HepG2 (cell line): ENCODE results near the gene TCF12. TPM values are rescaled to one million over a fixed set of nuclear protein-coding genes. Genes with fewer than 3 reads are reported as not detected.

ENCODE experiments used
- ATAC-seq: fragments of 200-7000 bp; cut with Tn5 transposase; 3 replicates; pipeline ENCODE4 v1.9.1; 2020; ENCODE audit warnings: mild to moderate bottlenecking, moderate library complexity
- BruUV-seq: library from RNA; stranded (reverse); fragments of 400-500 nt; replicated peaks from 2 replicates; lab custom pipeline; 2021; lab: Mats Ljungman, UMichigan
- CTCF ChIA-PET: fragments of 300-600 bp; formaldehyde crosslinking; extraction: SDS; loops from one replicate; lab custom pipeline; 2021; ENCODE audit warnings: low total read pairs, inconsistent platforms, low intra/inter-chr PET ratio; lab: Yijun Ruan, JAX
- POLR2A ChIA-PET: fragments of 350-600 bp; sonication (Branson Sonifier 250); formaldehyde crosslinking; loops from one replicate; lab custom pipeline; 2020; ENCODE audit warnings: antibody characterized with exemption, inconsistent platforms; lab: Yijun Ruan, JAX
- DNase-seq: peaks from one replicate; pipeline ENCODE4 v3.0.0-alpha.2; 2015; ENCODE audit warnings: low spot score
- FAIRE-seq: peaks from 3 replicates; lab custom pipeline; 2011; peaks lifted over from hg19 to GRCh38; lab: Jason Lieb, UNC
- H2AFZ ChIP-seq: one replicate; pipeline ENCODE4 v1.6.1; 2011; ENCODE audit warnings: low read length, inconsistent platforms
- H3K27ac ChIP-seq: fragments of 300-600 bp; 3 replicates; pipeline ENCODE4 v1.8.0; 2011; ENCODE audit warnings: mixed run types, mild to moderate bottlenecking, mixed read lengths, low read length, inconsistent platforms; ENCODE audit not compliant: insufficient read depth; ENCODE audit errors: extremely low read length
- H3K27me3 ChIP-seq, 2 experiments: fragments of 200-600 bp in 1 of 2; 2 replicates in 1 of 2; 3 replicates in 1 of 2; pipeline versions ENCODE4 v1.6.0 to v1.8.0; 2011; ENCODE audit warnings: low read length in 2 of 2, mild to moderate bottlenecking in 2 of 2, moderate library complexity in 2 of 2, inconsistent platforms in 1 of 2; ENCODE audit not compliant: insufficient read depth in 2 of 2, control insufficient read depth in 1 of 2
- H3K36me3 ChIP-seq, 2 experiments: fragments of 200-600 bp in 1 of 2; replicated peaks in 1 of 2; 2 replicates in 1 of 2; 3 replicates in 1 of 2; pipeline versions ENCODE4 v1.5.1 to v1.8.0; 2011; ENCODE audit warnings: low read length in 2 of 2, inconsistent platforms in 1 of 2; ENCODE audit not compliant: insufficient read depth in 2 of 2, control insufficient read depth in 1 of 2
- H3K4me1 ChIP-seq: 2 replicates; pipeline ENCODE4 v1.5.1; 2012; ENCODE audit warnings: low read length, inconsistent platforms; ENCODE audit not compliant: insufficient read depth
- H3K4me2 ChIP-seq: 2 replicates; pipeline ENCODE4 v1.6.0; 2011; ENCODE audit warnings: low read depth, low read length, inconsistent platforms
- H3K4me3 ChIP-seq, 3 experiments: fragments of 200-600 bp in 1 of 3; sonication (generic), shearing (Covaris generic) in 1 of 3; replicated peaks in 1 of 3; 2 replicates each; pipeline ENCODE4 v1.5.1; 2011 to 2016; ENCODE audit warnings: low read length in 3 of 3, inconsistent platforms in 2 of 3, low read depth in 2 of 3, mild to moderate bottlenecking in 2 of 3, control low read depth in 1 of 3, mixed read lengths in 1 of 3; ENCODE audit not compliant: insufficient read depth in 1 of 3
- H3K79me2 ChIP-seq: one replicate; pipeline ENCODE4 v1.6.1; 2011; ENCODE audit warnings: low read length, inconsistent platforms; ENCODE audit not compliant: insufficient read depth
- H3K9ac ChIP-seq: 2 replicates; pipeline ENCODE4 v1.6.0; 2011; ENCODE audit warnings: mild to moderate bottlenecking, low read depth, low read length, inconsistent platforms; ENCODE audit not compliant: insufficient read depth
- H3K9me3 ChIP-seq: 2 replicates; pipeline ENCODE4 v1.5.1; 2012; ENCODE audit warnings: mild to moderate bottlenecking, low read length
- H4K20me1 ChIP-seq: 2 replicates; pipeline ENCODE4 v1.6.0; 2011; ENCODE audit warnings: inconsistent platforms, mild to moderate bottlenecking, low read length, moderate library complexity; ENCODE audit not compliant: insufficient read depth
- ARNTL ChIP-seq: sonication (generic); formaldehyde crosslinking; IDR thresholded peaks from 2 replicates; pipeline ENCODE4 v1.4.0; 2020; ENCODE audit warnings: mild to moderate bottlenecking, missing genetic modification reagents
- FLYWCH1 ChIP-seq: sonication (generic); formaldehyde crosslinking; IDR thresholded peaks from 2 replicates; pipeline ENCODE4 v1.8.1; 2023; ENCODE audit warnings: mild to moderate bottlenecking, missing genetic modification reagents
- HES4 ChIP-seq: sonication (generic); formaldehyde crosslinking; IDR thresholded peaks from 2 replicates; pipeline ENCODE4 v1.9.0; 2021; ENCODE audit warnings: mild to moderate bottlenecking, missing genetic modification reagents, borderline replicate concordance
- KDM6A ChIP-seq: IDR thresholded peaks from 2 replicates; pipeline ENCODE4 v1.6.1; 2016; ENCODE audit warnings: low read depth
- PHF8 ChIP-seq: sonication (generic); formaldehyde crosslinking; IDR thresholded peaks from 2 replicates; pipeline ENCODE4 v1.5.0; 2020; ENCODE audit warnings: missing genetic modification reagents
- POLR2AphosphoS5 ChIP-seq: IDR thresholded peaks from 2 replicates; pipeline ENCODE4 v1.6.1; 2012; ENCODE audit warnings: low read depth, low read length
- RERE ChIP-seq: IDR thresholded peaks from 2 replicates; pipeline ENCODE4 v1.6.1; 2016; ENCODE audit warnings: low read depth, missing genetic modification reagents, missing compliant biosample characterization
- ZBTB26 ChIP-seq: IDR thresholded peaks from 2 replicates; pipeline ENCODE4 v1.6.1; 2016; ENCODE audit warnings: missing compliant biosample characterization, missing genetic modification reagents, borderline replicate concordance
- ZNF205 ChIP-seq: IDR thresholded peaks from 2 replicates; pipeline ENCODE4 v1.6.1; 2018; ENCODE audit warnings: missing biosample characterization, missing genetic modification reagents
- ZNF224 ChIP-seq: sonication (generic); formaldehyde crosslinking; IDR thresholded peaks from 2 replicates; pipeline ENCODE4 v1.5.0; 2020; ENCODE audit warnings: mild to moderate bottlenecking, missing genetic modification reagents
- WGBS: methylation state at CpG from one replicate; pipeline ENCODE4 v1.1.6; 2017; ENCODE audit warnings: low lambda C conversion rate; 5-methylcytosine and 5-hydroxymethylcytosine counted together
- in situ Hi-C: cut with HindIII; loops from 2 replicates; pipeline ENCODE4 v1.10.0; 2017; ENCODE audit warnings: low pct_unique_long_range_greater_than_20kb; ENCODE audit not compliant: extremely low pct_ligation_motif_present
- intact Hi-C: fragments of 100-400 bp; cut with micrococcal nuclease; formaldehyde crosslinking; loops from one replicate; pipeline ENCODE4 v1.10.0; 2022; ENCODE audit not compliant: unreplicated experiment
- polyA plus RNA-seq, 8 experiments: library from polyadenylated mRNA; depleted of rRNA in 3 of 8; stranded (reverse) in 7 of 8; unstranded in 1 of 8; fragments of >200 nt; fragmentation: Illumina TruSeq in 4 of 8; extraction: Trizol in 4 of 8; gene quantifications; 2 replicates each; pipeline versions ENCODE4 v1.2.1 to v1.2.3, GENCODE V29; 2011 to 2016; ENCODE audit warnings: low read depth in 4 of 8, missing spikeins in 1 of 8, mixed read lengths in 1 of 8; ENCODE audit not compliant: insufficient read depth in 1 of 8
- total RNA-seq, 5 experiments: library from RNA; depleted of rRNA; stranded (reverse); fragments of >200 nt; fragmentation: Illumina TruSeq; extraction: Trizol; gene quantifications; 2 replicates each; pipeline ENCODE4 v1.2.3, GENCODE V29; 2016; ENCODE audit warnings: low read depth in 1 of 5
- TF ChIP-seq, protein P1 (sequence below): sonication (generic); formaldehyde crosslinking; IDR thresholded peaks from 2 replicates; pipeline ENCODE4 v1.8.1; 2023; ENCODE audit warnings: mild to moderate bottlenecking, missing genetic modification reagents
- TF ChIP-seq, protein P2 (sequence below): sonication (generic); formaldehyde crosslinking; IDR thresholded peaks from 2 replicates; pipeline ENCODE4 v1.5.0; 2020; ENCODE audit warnings: missing genetic modification reagents, mild to moderate bottlenecking, borderline replicate concordance

The TCF12 gene
- total and polyA plus RNA-seq, 2 of the 13 experiments (the other 11 are each of a cell fraction or from before 2014, with no cell fraction given), result 48.6 to 51.1 TPM

DNA sequence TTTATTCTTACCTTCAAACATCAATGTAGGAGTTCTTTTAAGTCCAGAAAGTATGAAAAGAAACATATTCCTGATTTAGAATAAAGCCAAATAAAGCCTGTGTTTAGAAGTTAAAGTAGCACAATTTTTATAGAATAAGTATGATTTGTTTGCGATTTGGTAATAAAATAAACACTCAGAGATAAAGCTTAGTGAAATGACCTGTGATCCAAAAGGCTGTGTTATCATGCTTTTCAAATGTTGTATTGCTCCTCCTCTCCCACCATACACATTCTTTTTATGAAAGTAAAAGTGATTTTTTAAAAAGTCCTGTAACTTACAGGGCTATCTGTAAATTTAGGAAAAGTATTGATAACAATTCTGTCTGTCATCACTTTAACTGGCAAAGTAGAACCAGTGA, 319.2 kb downstream of the TCF12 start (continued):
- TF ChIP-seq KDM6A (CRISPR knock-in tag) (no peak), ZNF205 (CRISPR knock-in tag) (no peak)

- Histone ChIP-seq H3K27me3 (no peaks in the 10 kb centered on the region), H3K4me3 (no peak overlapping the region), H3K27ac (no peak overlapping the region), H3K4me1 (no peaks in the 10 kb centered on the region), H4K20me1 (no peaks in the 10 kb centered on the region), H3K36me3 (peaks cover 18 to 44% of the 10 kb centered on the region in 2 experiments; a peak in 4 of 5 replicates), H2AFZ (no peak overlapping the region), H3K9me3 (no peaks in the 10 kb centered on the region), H3K9ac (no peak overlapping the region), H3K79me2 (no peaks in the 10 kb centered on the region), H3K4me2 (no peak overlapping the region)
- DNase-seq (no peak), ATAC-seq (no peak), FAIRE-seq (no peak)
- in situ Hi-C loops, result no loop called here
- no TSS peak for BruUV-seq
- 96% methylated on average over 2 of the region's 3 CpGs for WGBS
- ChIA-PET POLR2A (no interaction called here), CTCF (no interaction called here)
- intact Hi-C loops, result no loop called here
- TF ChIP-seq, protein P1, sequence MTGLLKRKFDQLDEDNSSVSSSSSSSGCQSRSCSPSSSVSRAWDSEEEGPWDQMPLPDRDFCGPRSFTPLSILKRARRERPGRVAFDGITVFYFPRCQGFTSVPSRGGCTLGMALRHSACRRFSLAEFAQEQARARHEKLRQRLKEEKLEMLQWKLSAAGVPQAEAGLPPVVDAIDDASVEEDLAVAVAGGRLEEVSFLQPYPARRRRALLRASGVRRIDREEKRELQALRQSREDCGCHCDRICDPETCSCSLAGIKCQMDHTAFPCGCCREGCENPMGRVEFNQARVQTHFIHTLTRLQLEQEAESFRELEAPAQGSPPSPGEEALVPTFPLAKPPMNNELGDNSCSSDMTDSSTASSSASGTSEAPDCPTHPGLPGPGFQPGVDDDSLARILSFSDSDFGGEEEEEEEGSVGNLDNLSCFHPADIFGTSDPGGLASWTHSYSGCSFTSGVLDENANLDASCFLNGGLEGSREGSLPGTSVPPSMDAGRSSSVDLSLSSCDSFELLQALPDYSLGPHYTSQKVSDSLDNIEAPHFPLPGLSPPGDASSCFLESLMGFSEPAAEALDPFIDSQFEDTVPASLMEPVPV, result no peak
- TF ChIP-seq ARNTL (no peak), ZNF224 (CRISPR knock-in tag) (no peak), RERE (no peak), PHF8 (CRISPR knock-in tag) (no peak), ZBTB26 (CRISPR knock-in tag) (no peak), HES4 (CRISPR knock-in tag) (no peak), FLYWCH1 (CRISPR knock-in tag) (no peak), POLR2AphosphoS5 (no peak)
- TF ChIP-seq, protein P2, sequence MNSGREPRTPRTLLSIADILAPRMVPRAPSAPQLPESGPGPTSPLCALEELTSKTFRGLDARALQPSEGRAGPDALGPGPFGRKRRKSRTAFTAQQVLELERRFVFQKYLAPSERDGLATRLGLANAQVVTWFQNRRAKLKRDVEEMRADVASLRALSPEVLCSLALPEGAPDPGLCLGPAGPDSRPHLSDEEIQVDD, result no peak
Measured at GRCh38 chr15:57245130-57245529, 326.7 kb downstream of the TCF12 start.
